PC-3 (cell line): ENCODE results near the gene BIRC6.

Experiments
- EZH2 ChIP-seq: fragments of 300-600 bp; sonication (generic); IDR thresholded peaks from one replicate; pipeline ENCODE4 v1.6.1; 2017; ENCODE audit warnings: antibody characterized with exemption, mild to moderate bottlenecking, low read length; ENCODE audit not compliant: unreplicated experiment
- EZH2phosphoT487 ChIP-seq: fragments of 300-600 bp; sonication (generic); IDR thresholded peaks from 2 replicates; pipeline ENCODE4 v1.6.1; 2018; ENCODE audit warnings: mild to moderate bottlenecking, antibody characterized with exemption, low read length, borderline replicate concordance

- no peak for TF ChIP-seq EZH2
- TF ChIP-seq EZH2phosphoT487 = no peak
Measured at GRCh38 chr2:32416519-32416918, 59.7 kb downstream of the BIRC6 start.
